Gastrocnemius medialis (tissue), 4 donors: ENCODE measurements around the gene TYW1B.
"Not testable (repeated sequence)": the region's sequence is repeated elsewhere in the genome, so short reads cannot be mapped to it uniquely, and the experiment has no call there.

Experiments
- POLR2A ChIP-seq, 2 donors: fragments of 450-650 bp; IDR thresholded peaks; one replicate each; pipeline ENCODE4 v1.6.1; 2017; ENCODE audit warnings: antibody characterized with exemption in 2 of 2, mild to moderate bottlenecking in 2 of 2, moderate library complexity in 2 of 2
- TF ChIP-seq, protein P1 (sequence below), 5 experiments: fragments of 450-650 bp in 3 of 5; fragments of 200-600 bp in 2 of 5; sonication (generic) in 2 of 5; IDR thresholded peaks in 4 of 5; conservative IDR thresholded peaks in 1 of 5; 1 replicate in 4 of 5; 2 replicates in 1 of 5; pipeline ENCODE4 v1.5.1; 2016 to 2019; ENCODE audit warnings: antibody characterized with exemption in 5 of 5, mild to moderate bottlenecking in 3 of 5, moderate library complexity in 3 of 5

- TF ChIP-seq, protein P1, sequence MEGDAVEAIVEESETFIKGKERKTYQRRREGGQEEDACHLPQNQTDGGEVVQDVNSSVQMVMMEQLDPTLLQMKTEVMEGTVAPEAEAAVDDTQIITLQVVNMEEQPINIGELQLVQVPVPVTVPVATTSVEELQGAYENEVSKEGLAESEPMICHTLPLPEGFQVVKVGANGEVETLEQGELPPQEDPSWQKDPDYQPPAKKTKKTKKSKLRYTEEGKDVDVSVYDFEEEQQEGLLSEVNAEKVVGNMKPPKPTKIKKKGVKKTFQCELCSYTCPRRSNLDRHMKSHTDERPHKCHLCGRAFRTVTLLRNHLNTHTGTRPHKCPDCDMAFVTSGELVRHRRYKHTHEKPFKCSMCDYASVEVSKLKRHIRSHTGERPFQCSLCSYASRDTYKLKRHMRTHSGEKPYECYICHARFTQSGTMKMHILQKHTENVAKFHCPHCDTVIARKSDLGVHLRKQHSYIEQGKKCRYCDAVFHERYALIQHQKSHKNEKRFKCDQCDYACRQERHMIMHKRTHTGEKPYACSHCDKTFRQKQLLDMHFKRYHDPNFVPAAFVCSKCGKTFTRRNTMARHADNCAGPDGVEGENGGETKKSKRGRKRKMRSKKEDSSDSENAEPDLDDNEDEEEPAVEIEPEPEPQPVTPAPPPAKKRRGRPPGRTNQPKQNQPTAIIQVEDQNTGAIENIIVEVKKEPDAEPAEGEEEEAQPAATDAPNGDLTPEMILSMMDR (IDR thresholded peaks at IDR 0.05 in 4 of 5, conservative IDR thresholded peaks at IDR 0.05 in 1 of 5), result not testable (repeated sequence)
- TF ChIP-seq POLR2A (IDR thresholded peaks at IDR 0.05), result not testable (repeated sequence)
Measured at GRCh38 chr7:72605863-72606431, 222.1 kb downstream of the TYW1B start.
